ENCODE data around the gene ASCL5.
A peak's percentile ranks its signal among the peaks of the same experiment; 100 is the strongest.

The ASCL5 gene

DNA sequence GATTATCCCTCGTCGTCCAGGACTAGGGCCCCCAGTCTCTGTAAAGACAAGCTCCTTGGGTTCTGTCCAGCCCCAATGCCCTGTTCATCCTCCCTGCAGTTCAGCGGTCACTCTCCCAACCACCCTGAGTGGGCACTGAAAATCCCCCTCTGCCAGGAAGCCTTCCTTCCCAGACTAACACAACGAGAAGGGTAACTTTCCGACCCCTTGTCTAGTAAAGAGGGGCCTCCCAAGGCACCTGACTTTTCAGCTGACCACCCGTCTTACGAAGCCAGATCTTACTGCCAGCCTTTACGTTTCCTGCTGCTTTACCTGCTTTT is 13.9 kb upstream of the ASCL5 start:
- Histone ChIP-seq H3K4me1 (ENCODE audit: control insufficient read depth, insufficient read depth, low read length) (peaks cover 36% of the 10 kb centered on the region), H3K9me3 (ENCODE audit: control insufficient read depth, low read length) (no peaks in the 10 kb centered on the region), H3K36me3 (ENCODE audit: control insufficient read depth, insufficient read depth, low read length, severe bottlenecking) (peaks cover 29% of the 10 kb centered on the region), H3K4me3 (ENCODE audit: low read length) (no peak overlapping the region), H3K9ac (ENCODE audit: low read length) (no peak overlapping the region), H3K27me3 (replicated peaks; ENCODE audit: control insufficient read depth, insufficient read depth, low read length) (no peaks in the 10 kb centered on the region)
- DNase-seq (ENCODE audit: low read depth): no peak

- Histone ChIP-seq H3K4me3 (ENCODE audit: low read length) (no peak overlapping the region), H3K27me3 (replicated peaks; ENCODE audit: control insufficient read depth, insufficient read depth, low read length) (no peaks in the 10 kb centered on the region), H3K9me3 (ENCODE audit: control insufficient read depth, low read length) (no peaks in the 10 kb centered on the region), H3K4me1 (ENCODE audit: control insufficient read depth, insufficient read depth, low read length) (peaks cover 36% of the 10 kb centered on the region), H3K36me3 (ENCODE audit: control insufficient read depth, insufficient read depth, low read length, severe bottlenecking) (peaks cover 27% of the 10 kb centered on the region), H3K9ac (ENCODE audit: low read length) (no peak overlapping the region)
- no peak for DNase-seq (ENCODE audit: low read depth)
These were observed 13.4 kb upstream of the ASCL5 start for GRCh38 chr1:201140235-201140940.

- no peak overlapping the region for H3K9ac ChIP-seq (ENCODE audit: low read length)
- H3K4me3 ChIP-seq (ENCODE audit: low read length): no peak overlapping the region
- no peaks in the 10 kb centered on the region for H3K9me3 ChIP-seq (ENCODE audit: control insufficient read depth, low read length)
- no peaks in the 10 kb centered on the region for H3K27me3 ChIP-seq (replicated peaks; ENCODE audit: control insufficient read depth, insufficient read depth, low read length)
- peaks cover 36% of the 10 kb centered on the region for H3K4me1 ChIP-seq (ENCODE audit: control insufficient read depth, insufficient read depth, low read length)
- H3K36me3 ChIP-seq (ENCODE audit: control insufficient read depth, insufficient read depth, low read length, severe bottlenecking): peaks cover 29% of the 10 kb centered on the region
- no peak for DNase-seq (ENCODE audit: low read depth)
These were observed 12.8 kb upstream of the ASCL5 start for GRCh38 chr1:201139756-201140155.

DNA sequence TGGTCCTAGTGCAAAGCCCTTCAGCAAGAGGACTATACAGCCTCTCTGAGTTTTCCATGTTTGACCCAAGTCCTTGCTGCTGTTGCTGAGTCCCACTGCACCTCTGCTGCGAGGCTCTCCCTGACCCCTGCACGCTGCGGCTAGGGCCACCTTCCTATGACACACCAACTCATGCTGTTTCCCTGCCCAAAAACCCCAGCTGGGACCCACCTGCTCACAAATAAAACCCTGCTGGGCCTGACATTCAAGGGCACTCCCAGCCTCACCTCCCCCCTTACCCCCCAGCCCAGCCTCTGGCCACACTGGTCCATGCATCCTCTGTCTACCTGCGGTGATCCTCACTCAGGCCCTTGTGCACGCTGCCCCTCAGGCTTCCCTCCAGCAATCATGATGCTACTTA is 12.3 kb upstream of the ASCL5 start:
- DNase-seq (ENCODE audit: low read depth): no peak
- Histone ChIP-seq H3K4me1 (ENCODE audit: control insufficient read depth, insufficient read depth, low read length) (peaks cover 36% of the 10 kb centered on the region), H3K4me3 (ENCODE audit: low read length) (no peak overlapping the region), H3K27me3 (replicated peaks; ENCODE audit: control insufficient read depth, insufficient read depth, low read length) (no peaks in the 10 kb centered on the region), H3K9me3 (ENCODE audit: control insufficient read depth, low read length) (no peaks in the 10 kb centered on the region), H3K9ac (ENCODE audit: low read length) (no peak overlapping the region), H3K36me3 (ENCODE audit: control insufficient read depth, insufficient read depth, low read length, severe bottlenecking) (peaks cover 27% of the 10 kb centered on the region)

DNA sequence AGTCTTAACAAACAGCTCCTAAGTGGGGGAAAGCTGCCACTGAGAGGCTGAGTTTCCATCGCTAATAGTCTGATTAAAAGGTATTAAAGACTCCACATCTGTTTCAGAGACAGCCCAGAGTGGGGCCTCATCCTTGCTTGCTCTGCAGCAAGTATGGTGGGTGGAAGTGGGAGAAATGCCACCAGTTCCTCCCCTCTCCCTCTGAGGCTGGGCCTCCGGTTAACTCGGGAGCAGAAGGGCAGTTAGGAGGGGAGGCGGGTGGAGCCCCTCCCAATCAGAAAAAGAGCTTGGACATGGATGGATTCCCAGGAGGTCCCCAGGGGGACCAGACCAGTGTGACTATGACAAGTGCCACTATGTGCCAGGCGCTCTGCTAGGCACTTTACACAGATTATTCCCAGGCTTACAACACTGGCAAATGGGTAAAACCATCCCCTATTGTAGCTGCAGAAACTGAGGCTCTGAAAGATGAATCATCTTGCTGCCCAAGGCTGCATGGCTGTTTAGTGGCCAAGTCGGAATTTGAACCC is 11.4 kb upstream of the ASCL5 start:
- peaks cover 18% of the 10 kb centered on the region for H3K36me3 ChIP-seq (ENCODE audit: control insufficient read depth, insufficient read depth, low read length, severe bottlenecking)
- peak; percentile 3 for DNase-seq (ENCODE audit: low read depth)
- H3K9ac ChIP-seq (ENCODE audit: low read length): no peak overlapping the region
- H3K4me3 ChIP-seq (ENCODE audit: low read length): no peak overlapping the region
- no peaks in the 10 kb centered on the region for H3K9me3 ChIP-seq (ENCODE audit: control insufficient read depth, low read length)
- H3K4me1 ChIP-seq (ENCODE audit: control insufficient read depth, insufficient read depth, low read length): peaks cover 35% of the 10 kb centered on the region
- H3K27me3 ChIP-seq (replicated peaks; ENCODE audit: control insufficient read depth, insufficient read depth, low read length): no peaks in the 10 kb centered on the region

GRCh38 chr1:201137579-201138310 is 10.8 kb upstream of the ASCL5 start:
- Histone ChIP-seq H3K4me3 (ENCODE audit: low read length) (no peak overlapping the region), H3K4me1 (ENCODE audit: control insufficient read depth, insufficient read depth, low read length) (peaks cover 29% of the 10 kb centered on the region), H3K9ac (ENCODE audit: low read length) (peak overlapping the region; percentile 13), H3K36me3 (ENCODE audit: control insufficient read depth, insufficient read depth, low read length, severe bottlenecking) (peaks cover 18% of the 10 kb centered on the region), H3K9me3 (ENCODE audit: control insufficient read depth, low read length) (no peaks in the 10 kb centered on the region), H3K27me3 (replicated peaks; ENCODE audit: control insufficient read depth, insufficient read depth, low read length) (no peaks in the 10 kb centered on the region)
- peak; percentile 93 for DNase-seq (ENCODE audit: low read depth)

GRCh38 chr1:201137024-201137392 is 10.0 kb upstream of the ASCL5 start:
- no peaks in the 10 kb centered on the region for H3K27me3 ChIP-seq (replicated peaks; ENCODE audit: control insufficient read depth, insufficient read depth, low read length)
- peaks cover 18% of the 10 kb centered on the region for H3K36me3 ChIP-seq (ENCODE audit: control insufficient read depth, insufficient read depth, low read length, severe bottlenecking)
- no peak overlapping the region for H3K4me3 ChIP-seq (ENCODE audit: low read length)
- peaks cover 22% of the 10 kb centered on the region for H3K4me1 ChIP-seq (ENCODE audit: control insufficient read depth, insufficient read depth, low read length)
- no peaks in the 10 kb centered on the region for H3K9me3 ChIP-seq (ENCODE audit: control insufficient read depth, low read length)
- DNase-seq (ENCODE audit: low read depth): no peak
- no peak overlapping the region for H3K9ac ChIP-seq (ENCODE audit: low read length)

DNA sequence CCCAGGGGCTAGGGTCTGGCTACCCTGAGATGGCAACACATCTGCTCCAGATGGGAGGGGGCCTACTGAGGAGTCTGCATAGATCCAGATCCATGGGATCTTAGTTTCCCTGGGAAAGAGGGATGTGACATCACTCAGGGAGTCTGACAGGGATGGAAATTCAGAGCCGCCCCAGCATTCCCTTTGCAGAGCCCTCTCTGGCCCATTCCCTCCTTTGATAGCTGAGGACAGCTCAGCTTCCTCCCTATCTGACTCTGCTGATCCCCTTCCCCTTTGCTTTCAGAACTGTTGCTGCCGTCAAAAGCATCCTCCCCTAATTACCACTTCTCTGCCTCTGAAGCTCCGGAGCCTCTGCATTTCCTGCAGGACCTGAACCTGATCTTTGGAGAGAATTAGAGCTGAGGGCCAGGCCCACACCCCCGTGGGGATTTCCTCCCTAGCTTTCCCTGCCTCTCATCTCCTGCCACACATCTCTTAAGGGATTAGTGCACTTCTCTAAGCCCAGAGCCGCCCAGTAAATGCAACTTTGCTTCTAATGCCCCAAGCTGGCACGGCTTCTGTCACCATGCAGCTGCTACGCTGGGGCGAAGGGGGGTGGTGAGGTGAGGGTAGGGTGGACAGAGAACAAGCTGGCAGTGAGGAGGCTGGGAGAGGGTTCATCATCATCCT is 9.5 kb upstream of the ASCL5 start:
- Histone ChIP-seq H3K9ac (ENCODE audit: low read length) (no peak overlapping the region), H3K27me3 (replicated peaks; ENCODE audit: control insufficient read depth, insufficient read depth, low read length) (no peaks in the 10 kb centered on the region), H3K4me1 (ENCODE audit: control insufficient read depth, insufficient read depth, low read length) (peaks cover 20% of the 10 kb centered on the region), H3K4me3 (ENCODE audit: low read length) (no peak overlapping the region), H3K36me3 (ENCODE audit: control insufficient read depth, insufficient read depth, low read length, severe bottlenecking) (peaks cover 18% of the 10 kb centered on the region), H3K9me3 (ENCODE audit: control insufficient read depth, low read length) (no peaks in the 10 kb centered on the region)
- DNase-seq (ENCODE audit: low read depth): no peak

GRCh38 chr1:201134405-201134804 is 7.4 kb upstream of the ASCL5 start:
- Histone ChIP-seq H3K36me3 (ENCODE audit: control insufficient read depth, insufficient read depth, low read length, severe bottlenecking) (peaks cover 11% of the 10 kb centered on the region), H3K9ac (ENCODE audit: low read length) (no peak overlapping the region), H3K4me1 (ENCODE audit: control insufficient read depth, insufficient read depth, low read length) (peaks cover 20% of the 10 kb centered on the region), H3K27me3 (replicated peaks; ENCODE audit: control insufficient read depth, insufficient read depth, low read length) (no peaks in the 10 kb centered on the region), H3K4me3 (ENCODE audit: low read length) (no peak overlapping the region), H3K9me3 (ENCODE audit: control insufficient read depth, low read length) (no peaks in the 10 kb centered on the region)
- no peak for DNase-seq (ENCODE audit: low read depth)

DNA sequence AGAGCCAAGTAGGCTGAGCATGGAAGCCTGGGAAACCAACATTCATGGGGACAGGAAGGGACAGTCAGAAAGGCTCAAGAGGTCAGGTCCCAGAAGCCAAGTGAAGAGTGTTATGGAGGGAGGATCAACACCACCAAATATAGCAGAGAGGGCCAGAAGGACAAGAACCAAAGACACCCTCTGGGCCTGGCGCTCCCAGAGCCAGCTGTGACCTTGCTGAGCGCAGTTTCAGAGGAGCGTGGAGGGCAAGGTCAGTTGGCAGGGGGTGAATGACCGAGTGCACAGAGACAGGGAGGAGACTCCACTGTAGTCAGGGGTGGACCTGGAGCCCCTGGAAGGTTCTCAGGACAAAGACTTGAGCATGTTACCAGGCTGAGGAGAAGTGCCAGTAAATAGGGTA is 4.4 kb upstream of the ASCL5 start:
- Histone ChIP-seq H3K9me3 (ENCODE audit: control insufficient read depth, low read length) (no peaks in the 10 kb centered on the region), H3K4me3 (ENCODE audit: low read length) (no peak overlapping the region), H3K27me3 (replicated peaks; ENCODE audit: control insufficient read depth, insufficient read depth, low read length) (no peaks in the 10 kb centered on the region), H3K4me1 (ENCODE audit: control insufficient read depth, insufficient read depth, low read length) (no peaks in the 10 kb centered on the region), H3K9ac (ENCODE audit: low read length) (no peak overlapping the region), H3K36me3 (ENCODE audit: control insufficient read depth, insufficient read depth, low read length, severe bottlenecking) (peaks cover 11% of the 10 kb centered on the region)
- DNase-seq (ENCODE audit: low read depth): no peak

DNA sequence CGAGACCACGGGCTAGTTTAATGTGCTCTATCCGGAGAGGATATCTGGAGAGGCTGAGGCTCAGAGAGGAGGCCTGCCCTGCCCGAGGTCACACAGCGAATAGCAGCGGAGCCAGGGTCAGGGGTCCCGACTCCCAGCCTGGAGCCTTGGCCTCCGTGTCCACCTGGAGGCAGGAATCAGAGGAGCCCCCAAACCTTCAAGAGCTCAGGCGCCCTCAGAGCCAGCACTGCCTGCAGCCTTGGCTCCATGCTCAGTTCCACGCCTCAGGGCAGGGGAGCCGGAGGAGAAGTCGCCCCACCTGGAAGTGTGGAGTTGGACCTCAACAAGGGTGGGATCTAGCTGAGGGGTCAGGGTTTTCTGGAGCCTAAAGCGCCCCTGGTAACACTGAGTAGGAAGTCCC is 2.0 kb upstream of the ASCL5 start:
- H3K4me1 ChIP-seq (ENCODE audit: control insufficient read depth, insufficient read depth, low read length): no peaks in the 10 kb centered on the region
- H3K4me3 ChIP-seq (ENCODE audit: low read length): no peak overlapping the region
- DNase-seq (ENCODE audit: low read depth): no peak
- no peak overlapping the region for H3K9ac ChIP-seq (ENCODE audit: low read length)
- H3K36me3 ChIP-seq (ENCODE audit: control insufficient read depth, insufficient read depth, low read length, severe bottlenecking): no peaks in the 10 kb centered on the region
- no peaks in the 10 kb centered on the region for H3K9me3 ChIP-seq (ENCODE audit: control insufficient read depth, low read length)
- H3K27me3 ChIP-seq (replicated peaks; ENCODE audit: control insufficient read depth, insufficient read depth, low read length): peaks cover 13% of the 10 kb centered on the region
